Measurements from ENCODE around the gene NDUFAF3.

Gene NDUFAF3

DNA sequence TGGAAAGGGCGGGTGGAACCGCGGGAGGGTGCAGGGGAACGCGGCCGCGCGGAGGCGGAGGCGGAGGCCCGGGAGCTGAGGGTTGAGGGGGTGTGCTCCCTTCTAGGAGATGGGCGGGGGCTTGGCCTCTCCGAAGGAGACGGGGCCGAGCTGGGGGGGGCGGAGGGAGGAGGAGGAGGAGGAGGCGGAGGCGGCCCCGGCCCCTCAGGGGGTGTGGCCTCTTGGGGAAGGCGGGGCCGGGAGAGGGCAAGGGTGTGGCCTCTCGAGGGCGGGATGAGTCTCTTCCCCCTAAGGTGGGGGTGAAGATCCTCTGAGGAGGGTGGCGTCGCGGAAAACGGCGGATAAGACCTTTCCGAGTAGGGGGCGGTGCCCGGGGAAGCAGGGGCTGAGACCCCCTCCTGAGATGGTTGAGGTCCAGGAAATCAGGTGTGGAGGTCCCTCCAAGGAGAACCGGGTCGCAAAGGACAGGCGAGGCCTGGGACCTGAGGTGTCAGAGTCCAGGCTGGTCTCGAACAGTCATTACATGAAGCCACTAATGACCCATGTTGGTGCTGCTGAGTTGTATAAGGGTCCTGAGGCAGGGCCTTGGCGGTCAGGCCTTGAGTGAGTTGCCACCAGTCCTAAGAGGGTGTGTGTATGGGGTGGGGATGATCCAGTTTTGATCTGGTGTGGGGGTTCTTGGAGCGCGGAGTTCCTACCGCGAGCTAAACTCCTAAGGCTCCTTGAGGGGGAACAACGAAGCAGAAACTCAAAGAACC is 14.0 kb upstream of the NDUFAF3 start (continued):
- TF ChIP-seq, protein P1, sequence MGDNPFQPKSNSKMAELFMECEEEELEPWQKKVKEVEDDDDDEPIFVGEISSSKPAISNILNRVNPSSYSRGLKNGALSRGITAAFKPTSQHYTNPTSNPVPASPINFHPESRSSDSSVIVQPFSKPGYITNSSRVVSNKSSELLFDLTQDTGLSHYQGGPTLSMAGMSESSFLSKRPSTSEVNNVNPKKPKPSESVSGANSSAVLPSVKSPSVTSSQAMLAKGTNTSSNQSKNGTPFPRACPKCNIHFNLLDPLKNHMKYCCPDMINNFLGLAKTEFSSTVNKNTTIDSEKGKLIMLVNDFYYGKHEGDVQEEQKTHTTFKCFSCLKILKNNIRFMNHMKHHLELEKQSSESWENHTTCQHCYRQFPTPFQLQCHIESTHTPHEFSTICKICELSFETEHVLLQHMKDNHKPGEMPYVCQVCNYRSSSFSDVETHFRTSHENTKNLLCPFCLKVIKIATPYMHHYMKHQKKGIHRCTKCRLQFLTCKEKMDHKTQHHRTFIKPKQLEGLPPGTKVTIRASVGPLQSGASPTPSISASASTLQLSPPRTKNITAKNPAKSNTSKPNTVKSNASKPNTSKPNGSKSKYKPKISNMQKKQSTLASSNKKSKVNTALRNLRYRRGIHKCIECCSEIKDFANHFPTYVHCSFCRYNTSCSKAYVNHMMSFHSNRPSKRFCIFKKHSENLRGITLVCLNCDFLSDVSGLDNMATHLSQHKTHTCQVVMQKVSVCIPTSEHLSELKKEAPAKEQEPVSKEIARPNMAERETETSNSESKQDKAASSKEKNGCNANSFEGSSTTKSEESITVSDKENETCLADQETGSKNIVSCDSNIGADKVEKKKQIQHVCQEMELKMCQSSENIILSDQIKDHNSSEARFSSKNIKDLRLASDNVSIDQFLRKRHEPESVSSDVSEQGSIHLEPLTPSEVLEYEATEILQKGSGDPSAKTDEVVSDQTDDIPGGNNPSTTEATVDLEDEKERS (tag by site-specific recombination; IDR thresholded peaks at IDR 0.05) = no peak
- TF ChIP-seq ZNF221 (tag by site-specific recombination; IDR thresholded peaks at IDR 0.05; ENCODE audit: borderline replicate concordance) (no peak), ZFP41 (tag by site-specific recombination; IDR thresholded peaks at IDR 0.05; ENCODE audit: borderline replicate concordance) (no peak), ZNF843 (tag by site-specific recombination; IDR thresholded peaks at IDR 0.05) (no peak), ZNF658 (tag by site-specific recombination; IDR thresholded peaks at IDR 0.05) (no peak), ZNF792 (tag by site-specific recombination; IDR thresholded peaks at IDR 0.05) (no peak), ZNF473 (tag by site-specific recombination; IDR thresholded peaks at IDR 0.05) (no peak), SP3 (tag by site-specific recombination; IDR thresholded peaks at IDR 0.05) (peak; percentile 83), ZNF19 (tag by site-specific recombination; IDR thresholded peaks at IDR 0.05; ENCODE audit: low read depth) (no peak), RBAK (tag by site-specific recombination; IDR thresholded peaks at IDR 0.05) (no peak), ZNF791 (tag by site-specific recombination; IDR thresholded peaks at IDR 0.05) (no peak), ZNF239 (tag by site-specific recombination; IDR thresholded peaks at IDR 0.05) (no peak), EGR2 (tag by site-specific recombination; IDR thresholded peaks at IDR 0.05; ENCODE audit: low read depth) (peak; percentile 83), GLI4 (tag by site-specific recombination; IDR thresholded peaks at IDR 0.05) (0 out of 2 replicates have a peak, but pooled peaks have one; percentile 3), OVOL3 (tag by site-specific recombination; IDR thresholded peaks at IDR 0.05) (no peak), ZNF274 (IDR thresholded peaks at IDR 0.05; ENCODE audit: low read length) (no peak), ZNF274 (tag by site-specific recombination; IDR thresholded peaks at IDR 0.05; ENCODE audit: borderline replicate concordance) (no peak), ZNF140 (tag by site-specific recombination; IDR thresholded peaks at IDR 0.05) (no peak), ZBTB8A (tag by site-specific recombination; IDR thresholded peaks at IDR 0.05) (no peak), ZBTB48 (tag by site-specific recombination; IDR thresholded peaks at IDR 0.05) (0 out of 2 replicates have a peak, but pooled peaks have one; percentile 16), ZNF585B (tag by site-specific recombination; IDR thresholded peaks at IDR 0.05) (no peak), ZNF670 (tag by site-specific recombination; IDR thresholded peaks at IDR 0.05; ENCODE audit: low read depth) (no peak), GLIS1 (tag by site-specific recombination; IDR thresholded peaks at IDR 0.05) (no peak), ZNF324 (tag by site-specific recombination; IDR thresholded peaks at IDR 0.05) (no peak), HOXD13 (CRISPR knock-in tag; IDR thresholded peaks at IDR 0.05; ENCODE audit: borderline replicate concordance) (no peak), ZNF169 (tag by site-specific recombination; IDR thresholded peaks at IDR 0.05) (no peak)
- TF ChIP-seq, protein P2, sequence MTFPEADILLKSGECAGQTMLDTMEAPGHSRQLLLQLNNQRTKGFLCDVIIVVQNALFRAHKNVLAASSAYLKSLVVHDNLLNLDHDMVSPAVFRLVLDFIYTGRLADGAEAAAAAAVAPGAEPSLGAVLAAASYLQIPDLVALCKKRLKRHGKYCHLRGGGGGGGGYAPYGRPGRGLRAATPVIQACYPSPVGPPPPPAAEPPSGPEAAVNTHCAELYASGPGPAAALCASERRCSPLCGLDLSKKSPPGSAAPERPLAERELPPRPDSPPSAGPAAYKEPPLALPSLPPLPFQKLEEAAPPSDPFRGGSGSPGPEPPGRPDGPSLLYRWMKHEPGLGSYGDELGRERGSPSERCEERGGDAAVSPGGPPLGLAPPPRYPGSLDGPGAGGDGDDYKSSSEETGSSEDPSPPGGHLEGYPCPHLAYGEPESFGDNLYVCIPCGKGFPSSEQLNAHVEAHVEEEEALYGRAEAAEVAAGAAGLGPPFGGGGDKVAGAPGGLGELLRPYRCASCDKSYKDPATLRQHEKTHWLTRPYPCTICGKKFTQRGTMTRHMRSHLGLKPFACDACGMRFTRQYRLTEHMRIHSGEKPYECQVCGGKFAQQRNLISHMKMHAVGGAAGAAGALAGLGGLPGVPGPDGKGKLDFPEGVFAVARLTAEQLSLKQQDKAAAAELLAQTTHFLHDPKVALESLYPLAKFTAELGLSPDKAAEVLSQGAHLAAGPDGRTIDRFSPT (tag by site-specific recombination; IDR thresholded peaks at IDR 0.05) = no peak
- TF ChIP-seq, protein P3, sequence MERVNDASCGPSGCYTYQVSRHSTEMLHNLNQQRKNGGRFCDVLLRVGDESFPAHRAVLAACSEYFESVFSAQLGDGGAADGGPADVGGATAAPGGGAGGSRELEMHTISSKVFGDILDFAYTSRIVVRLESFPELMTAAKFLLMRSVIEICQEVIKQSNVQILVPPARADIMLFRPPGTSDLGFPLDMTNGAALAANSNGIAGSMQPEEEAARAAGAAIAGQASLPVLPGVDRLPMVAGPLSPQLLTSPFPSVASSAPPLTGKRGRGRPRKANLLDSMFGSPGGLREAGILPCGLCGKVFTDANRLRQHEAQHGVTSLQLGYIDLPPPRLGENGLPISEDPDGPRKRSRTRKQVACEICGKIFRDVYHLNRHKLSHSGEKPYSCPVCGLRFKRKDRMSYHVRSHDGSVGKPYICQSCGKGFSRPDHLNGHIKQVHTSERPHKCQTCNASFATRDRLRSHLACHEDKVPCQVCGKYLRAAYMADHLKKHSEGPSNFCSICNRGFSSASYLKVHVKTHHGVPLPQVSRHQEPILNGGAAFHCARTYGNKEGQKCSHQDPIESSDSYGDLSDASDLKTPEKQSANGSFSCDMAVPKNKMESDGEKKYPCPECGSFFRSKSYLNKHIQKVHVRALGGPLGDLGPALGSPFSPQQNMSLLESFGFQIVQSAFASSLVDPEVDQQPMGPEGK (tag by site-specific recombination; IDR thresholded peaks at IDR 0.05) = peak; percentile 50
- TF ChIP-seq, protein P4, sequence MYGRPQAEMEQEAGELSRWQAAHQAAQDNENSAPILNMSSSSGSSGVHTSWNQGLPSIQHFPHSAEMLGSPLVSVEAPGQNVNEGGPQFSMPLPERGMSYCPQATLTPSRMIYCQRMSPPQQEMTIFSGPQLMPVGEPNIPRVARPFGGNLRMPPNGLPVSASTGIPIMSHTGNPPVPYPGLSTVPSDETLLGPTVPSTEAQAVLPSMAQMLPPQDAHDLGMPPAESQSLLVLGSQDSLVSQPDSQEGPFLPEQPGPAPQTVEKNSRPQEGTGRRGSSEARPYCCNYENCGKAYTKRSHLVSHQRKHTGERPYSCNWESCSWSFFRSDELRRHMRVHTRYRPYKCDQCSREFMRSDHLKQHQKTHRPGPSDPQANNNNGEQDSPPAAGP (tag by site-specific recombination; IDR thresholded peaks at IDR 0.05) = 0 out of 2 replicates have a peak, but pooled peaks have one; percentile 12
- TF ChIP-seq, protein P5, sequence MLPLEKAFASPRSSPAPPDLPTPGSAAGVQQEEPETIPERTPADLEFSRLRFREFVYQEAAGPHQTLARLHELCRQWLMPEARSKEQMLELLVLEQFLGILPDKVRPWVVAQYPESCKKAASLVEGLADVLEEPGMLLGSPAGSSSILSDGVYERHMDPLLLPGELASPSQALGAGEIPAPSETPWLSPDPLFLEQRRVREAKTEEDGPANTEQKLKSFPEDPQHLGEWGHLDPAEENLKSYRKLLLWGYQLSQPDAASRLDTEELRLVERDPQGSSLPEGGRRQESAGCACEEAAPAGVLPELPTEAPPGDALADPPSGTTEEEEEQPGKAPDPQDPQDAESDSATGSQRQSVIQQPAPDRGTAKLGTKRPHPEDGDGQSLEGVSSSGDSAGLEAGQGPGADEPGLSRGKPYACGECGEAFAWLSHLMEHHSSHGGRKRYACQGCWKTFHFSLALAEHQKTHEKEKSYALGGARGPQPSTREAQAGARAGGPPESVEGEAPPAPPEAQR (tag by site-specific recombination; IDR thresholded peaks at IDR 0.05) = no peak
- TF ChIP-seq, protein P6, sequence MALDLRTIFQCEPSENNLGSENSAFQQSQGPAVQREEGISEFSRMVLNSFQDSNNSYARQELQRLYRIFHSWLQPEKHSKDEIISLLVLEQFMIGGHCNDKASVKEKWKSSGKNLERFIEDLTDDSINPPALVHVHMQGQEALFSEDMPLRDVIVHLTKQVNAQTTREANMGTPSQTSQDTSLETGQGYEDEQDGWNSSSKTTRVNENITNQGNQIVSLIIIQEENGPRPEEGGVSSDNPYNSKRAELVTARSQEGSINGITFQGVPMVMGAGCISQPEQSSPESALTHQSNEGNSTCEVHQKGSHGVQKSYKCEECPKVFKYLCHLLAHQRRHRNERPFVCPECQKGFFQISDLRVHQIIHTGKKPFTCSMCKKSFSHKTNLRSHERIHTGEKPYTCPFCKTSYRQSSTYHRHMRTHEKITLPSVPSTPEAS (tag by site-specific recombination; IDR thresholded peaks at IDR 0.05) = no peak
